Stimulated activated CD4-positive, alpha-beta T cell treated with anti-CD3 and anti-CD28 coated beads, Interleukin-4, amount 100 ng/mL, for 48 hours (primary cell): Measurements from ENCODE around the gene BTBD9.
"Not testable (repeated sequence)": the region's sequence is repeated elsewhere in the genome, so short reads cannot be mapped to it uniquely, and the experiment has no call there.

ENCODE experiments used
- DNase-seq, 2 donors: peaks; one replicate each; pipeline ENCODE4 v3.0.0-alpha.2; 2020; ENCODE audit warnings: low read depth in 2 of 2

Gene BTBD9

DNA sequence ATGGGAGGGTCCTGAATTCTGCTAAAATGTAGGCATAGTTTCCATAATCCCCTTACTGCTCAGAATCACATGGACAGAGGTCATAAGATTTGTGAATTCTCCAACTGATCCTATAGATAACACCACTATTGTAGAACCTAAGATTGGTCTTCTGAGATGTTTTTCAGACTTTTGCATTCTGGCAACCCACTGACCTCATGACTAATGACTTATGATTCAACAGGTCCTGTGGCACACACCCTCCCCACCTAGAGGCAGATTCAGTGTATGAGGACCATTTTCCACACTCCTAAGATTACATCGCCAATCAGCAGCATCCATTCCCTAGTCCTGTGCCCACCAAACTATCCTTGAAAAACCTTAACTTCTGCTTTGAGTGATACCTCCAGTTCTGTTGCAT, 207.2 kb downstream of the BTBD9 start:
- no peak for DNase-seq

DNA sequence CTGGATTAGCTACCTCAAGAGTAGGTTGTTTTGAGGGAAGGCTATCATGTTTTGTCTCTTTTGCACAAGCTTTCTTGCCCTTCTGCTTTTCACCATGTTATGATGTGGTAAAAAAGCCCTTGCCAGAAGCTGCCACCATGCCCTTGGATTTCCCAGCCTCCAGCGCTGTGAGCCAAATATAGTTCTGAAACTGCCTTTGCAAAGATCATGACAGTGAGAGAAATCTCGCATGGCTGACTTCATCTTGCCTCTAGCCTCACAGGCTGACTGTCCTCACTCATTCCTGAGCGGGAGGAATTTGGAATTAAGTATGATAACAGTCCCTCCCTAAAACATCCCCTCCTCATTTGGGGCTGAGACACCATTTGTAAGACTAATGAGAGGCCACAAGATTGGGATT, 207.7 kb downstream of the BTBD9 start:
- DNase-seq, result no peak

DNA sequence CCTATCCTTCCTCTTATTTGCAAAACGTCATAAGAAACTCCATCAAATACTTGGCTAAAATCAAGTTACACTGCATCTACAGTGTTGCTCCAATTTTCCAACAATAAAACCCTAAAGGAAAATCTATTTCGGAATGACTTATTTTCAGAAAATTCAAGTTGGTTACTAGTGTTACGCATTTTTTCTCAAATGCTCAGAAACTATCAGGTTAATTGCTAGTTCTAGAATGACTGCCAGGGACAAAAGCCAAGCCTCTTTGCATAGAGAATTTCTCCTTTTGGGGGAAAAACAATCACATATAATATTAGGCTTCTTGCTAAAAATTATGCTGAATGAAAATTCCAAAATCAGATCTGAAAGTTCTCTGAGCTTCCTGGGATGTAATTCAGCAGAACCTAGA, 210.2 kb downstream of the BTBD9 start:
- no peak for DNase-seq

DNA sequence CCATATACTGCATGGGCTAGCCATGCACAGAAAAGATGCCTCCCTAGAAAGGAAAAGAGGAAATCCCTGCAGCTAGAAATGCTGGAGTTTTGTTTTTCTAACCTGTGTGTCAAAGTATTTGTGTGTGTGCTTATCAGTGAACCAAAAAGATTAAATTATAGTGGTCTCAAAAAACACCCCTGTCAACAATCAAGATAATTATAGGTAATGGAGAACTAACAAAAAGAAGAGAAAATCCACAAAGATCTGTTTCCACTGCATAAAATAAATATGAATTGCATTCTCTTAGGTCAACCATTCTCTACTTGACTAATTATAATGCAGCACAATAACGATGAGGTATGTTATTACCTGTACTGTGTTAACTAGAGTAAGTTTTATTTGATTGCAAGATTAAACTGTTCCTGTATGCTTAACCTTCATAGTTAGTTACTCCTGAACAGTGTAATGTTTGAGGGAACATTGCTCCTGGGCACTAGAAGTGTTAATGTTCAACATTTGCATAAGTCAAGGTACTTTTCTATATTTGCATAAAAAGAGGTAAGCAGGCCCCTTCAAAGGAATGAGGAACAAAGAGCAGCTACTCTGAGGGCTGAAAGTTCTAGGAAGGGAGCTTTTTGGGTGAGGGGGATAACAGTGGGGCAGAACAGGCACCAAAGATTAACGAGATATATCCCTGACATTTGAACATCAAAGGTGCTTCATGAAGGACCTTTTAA, 212.1 kb downstream of the BTBD9 start:
- DNase-seq, result no peak

DNA sequence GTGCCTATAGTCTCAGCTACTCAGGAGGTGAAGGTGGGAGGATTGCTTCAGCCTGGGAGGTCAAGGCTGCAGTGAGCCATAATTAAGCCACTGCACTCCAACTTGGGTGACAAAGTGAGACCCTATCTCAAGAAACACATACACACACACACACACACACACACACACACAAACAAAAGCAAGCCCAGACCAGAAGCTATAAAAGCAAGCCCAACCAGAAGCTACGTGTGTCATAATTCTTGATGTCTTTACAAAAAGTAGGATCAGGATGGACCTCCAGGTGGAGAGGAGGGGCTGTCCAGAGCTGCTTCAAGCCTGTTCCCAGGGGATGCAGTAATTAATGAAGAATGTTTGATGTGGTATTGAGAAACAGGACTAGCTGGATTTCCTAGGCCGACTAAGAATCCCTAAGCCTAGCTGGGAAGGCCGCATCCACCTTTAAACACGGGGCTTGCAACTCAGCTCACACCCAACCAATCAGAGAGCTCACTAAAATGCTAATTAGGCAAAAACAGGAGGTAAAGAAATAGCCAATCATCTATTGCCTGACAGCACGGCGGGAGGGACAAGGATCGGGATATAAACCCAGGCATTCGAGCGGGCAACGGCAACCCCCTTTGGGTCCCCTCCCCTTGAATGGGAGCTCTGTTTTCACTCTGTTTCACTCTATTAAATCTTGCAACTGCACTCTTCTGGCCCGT, 213.8 kb downstream of the BTBD9 start:
- DNase-seq, result not testable (repeated sequence)

DNA sequence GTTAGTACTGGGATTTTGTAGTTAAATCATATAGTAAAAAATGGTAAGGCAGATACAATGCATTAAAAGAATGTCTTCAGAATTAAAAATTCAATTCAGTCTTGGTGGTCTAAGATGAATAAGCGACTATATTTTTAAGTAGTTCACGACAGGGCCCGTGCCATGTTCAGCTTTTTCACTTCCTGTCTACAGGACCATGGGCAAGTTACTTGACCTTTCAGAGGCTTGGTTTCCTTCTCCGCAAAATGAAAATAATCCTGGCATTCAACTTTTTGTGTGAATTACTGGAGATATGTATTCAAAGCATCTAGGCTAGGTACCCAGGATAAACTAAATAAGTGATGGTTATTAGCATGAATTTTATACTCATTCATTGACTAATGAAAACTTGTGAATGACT, 216.0 kb downstream of the BTBD9 start:
- DNase-seq, result no peak

DNA sequence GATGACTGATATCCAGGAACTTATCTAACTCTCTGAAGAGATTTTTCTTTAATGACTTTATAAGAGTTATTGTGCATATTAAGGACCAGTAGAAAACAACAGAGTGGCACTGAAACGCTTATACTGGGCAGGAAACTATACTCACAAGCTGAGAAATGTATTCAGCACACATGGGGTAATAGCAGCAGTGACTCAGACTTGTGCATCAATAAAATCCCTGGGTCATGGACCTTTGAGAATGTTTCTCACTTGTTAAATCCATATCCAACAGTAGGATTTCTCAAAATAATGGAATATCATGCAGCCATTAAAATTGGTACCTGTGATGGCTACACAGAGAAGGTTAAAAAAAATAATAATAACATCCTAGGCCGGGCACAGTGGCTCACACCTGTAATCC, 219.5 kb downstream of the BTBD9 start:
- no peak for DNase-seq

DNA sequence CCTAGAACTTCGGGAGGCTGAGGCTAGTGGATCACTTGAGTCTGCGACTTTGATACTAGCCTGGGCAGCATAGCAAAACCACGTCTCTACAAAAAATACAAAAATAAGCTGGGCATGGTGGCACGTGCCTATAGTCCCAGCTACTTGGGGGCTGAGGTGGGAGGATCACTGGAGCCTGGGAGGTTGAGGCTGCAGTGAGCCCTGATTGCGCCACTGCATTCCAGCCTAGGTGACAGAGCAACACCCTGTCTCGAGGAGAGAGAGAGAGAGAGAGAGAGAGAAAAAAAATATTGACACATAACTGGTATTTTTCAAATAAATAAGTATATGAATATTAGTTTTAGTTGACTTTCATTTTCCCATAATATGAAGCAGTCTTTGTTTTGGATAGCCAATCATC, 222.2 kb downstream of the BTBD9 start:
- no peak for DNase-seq

DNA sequence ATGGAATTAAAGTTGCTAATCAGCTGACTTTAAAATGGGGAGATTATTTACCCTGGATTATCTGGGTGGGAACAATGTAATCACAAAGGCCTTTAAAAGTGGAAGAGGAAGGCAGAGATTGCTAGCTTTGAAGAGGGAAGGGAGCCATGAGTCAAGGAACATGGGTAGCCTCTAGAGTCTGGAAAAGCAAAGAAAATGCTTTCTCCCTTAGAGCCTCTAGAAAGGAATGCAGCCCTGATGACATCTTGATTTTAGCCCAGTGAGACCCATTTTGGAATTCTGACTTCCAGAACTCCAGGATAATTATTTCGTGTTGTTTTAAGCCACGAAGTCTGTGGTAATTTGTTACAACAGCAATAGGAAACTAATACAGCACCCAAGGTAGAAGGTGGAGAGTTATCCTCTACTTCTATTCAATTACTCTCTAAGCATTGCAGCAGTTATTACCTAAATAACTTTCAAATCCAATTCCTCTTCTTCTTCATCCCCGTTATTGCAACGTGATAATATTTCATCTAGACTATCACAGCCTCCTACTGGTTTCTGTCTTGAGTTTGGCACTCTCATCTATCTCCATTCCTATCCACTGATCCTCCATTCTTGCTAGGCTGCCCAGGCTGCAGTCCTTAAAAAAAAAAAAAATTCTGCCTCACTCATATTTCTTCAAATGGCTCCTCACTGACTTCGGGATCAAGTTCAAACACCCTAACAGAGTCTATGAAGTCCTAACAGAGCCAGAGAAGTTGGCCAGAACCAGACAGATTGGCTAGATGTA, 224.3 kb downstream of the BTBD9 start:
- DNase-seq, result no peak

DNA sequence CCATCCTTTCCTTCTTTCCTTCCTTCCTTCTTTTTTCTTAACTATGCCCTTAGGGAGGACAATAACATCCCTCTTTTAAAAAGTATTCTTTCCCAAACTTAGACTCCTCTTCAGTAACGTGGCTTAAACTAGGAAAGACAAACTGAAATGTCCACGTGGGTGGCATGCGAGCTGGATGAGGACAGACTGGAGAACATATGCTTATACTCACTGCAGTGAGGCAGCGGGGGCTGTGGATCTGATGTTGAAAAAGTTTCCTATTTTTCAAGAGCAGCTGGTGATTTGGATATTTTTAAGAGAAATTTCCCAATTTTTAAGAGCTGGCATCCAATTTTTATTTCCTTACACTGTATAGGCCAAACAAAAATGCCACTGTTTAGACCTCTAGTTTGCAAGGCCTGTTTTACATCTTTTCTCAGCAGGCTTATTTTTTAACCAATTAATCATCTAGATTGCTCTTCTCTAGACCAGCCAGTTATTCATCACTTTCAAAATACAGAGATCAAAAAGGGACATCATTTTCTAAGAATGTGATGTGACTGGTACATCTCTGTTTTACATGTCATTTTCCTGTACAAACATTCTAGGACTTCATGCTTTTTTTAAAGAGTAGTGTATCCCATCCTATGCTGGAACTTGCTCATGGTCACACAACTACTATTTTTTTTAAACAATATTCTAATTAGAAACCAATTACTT, 226.5 kb downstream of the BTBD9 start:
- DNase-seq, result no peak

DNA sequence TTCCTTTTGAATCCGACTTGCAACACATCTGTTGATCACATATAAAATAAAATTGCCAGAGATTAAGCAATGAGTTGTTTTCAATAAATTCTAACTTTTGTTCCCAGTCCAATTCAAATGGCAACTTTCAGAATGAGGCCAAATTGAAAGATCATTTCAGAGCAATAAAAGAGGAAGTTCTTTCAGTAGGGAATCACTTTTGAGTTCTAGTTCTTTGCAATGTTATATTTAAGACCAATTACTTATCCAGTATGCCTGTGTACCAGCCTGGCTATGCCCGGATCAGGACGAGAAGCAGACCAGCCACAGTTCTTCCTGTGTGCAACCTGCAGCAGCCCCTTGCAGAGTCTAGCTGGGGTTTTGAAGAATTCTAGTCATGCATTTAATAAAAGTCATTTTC, 232.5 kb downstream of the BTBD9 start:
- no peak for DNase-seq

DNA sequence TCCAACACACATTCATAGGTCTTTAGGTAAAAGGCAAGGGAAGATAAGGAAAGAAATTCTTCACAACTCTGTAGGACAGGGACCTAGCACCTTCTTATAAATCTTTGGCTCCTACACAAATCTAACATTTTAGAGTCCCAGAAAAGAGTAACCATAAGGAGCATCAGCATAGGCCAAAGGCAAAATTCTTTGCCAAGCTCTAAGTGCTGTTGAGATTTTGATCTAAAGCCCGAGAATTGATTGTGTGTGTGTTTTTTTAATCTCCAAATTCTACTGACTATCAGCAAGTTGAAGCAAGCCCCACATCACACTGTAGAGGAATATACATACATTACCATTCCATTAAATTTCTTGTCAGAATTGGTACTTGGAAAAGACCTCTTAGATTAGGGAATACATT, 233.6 kb downstream of the BTBD9 start:
- no peak for DNase-seq

DNA sequence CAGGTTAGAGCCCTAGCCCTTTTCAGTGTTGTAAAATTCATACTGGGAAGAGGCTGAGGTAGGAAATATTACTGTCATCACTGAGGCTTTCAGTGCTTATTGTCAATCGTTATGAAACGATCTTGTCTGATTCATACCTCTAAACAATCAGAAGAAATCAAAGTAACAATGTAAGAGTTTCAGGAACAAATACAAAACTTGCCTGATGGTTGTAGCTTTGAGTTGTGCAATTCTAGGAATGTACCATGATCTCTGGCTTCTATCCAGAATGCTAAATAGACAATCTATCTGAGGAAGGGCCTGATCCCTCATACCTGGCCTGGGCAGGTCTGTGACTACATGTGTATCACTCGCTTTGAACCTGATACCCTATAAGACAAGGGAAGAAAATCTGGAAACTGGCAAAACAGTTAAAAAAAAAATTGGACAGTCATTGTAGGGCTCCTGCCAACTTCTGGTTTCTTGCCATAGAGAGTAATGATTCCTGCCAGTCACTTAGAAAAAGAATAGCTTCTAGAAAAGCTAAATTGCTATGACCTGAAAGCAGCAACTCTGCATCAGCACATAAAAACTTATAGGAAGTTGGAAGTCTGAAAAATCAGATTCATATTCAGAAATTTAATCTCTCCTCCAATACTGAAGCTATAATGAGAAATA, 234.7 kb downstream of the BTBD9 start:
- DNase-seq, result no peak

DNA sequence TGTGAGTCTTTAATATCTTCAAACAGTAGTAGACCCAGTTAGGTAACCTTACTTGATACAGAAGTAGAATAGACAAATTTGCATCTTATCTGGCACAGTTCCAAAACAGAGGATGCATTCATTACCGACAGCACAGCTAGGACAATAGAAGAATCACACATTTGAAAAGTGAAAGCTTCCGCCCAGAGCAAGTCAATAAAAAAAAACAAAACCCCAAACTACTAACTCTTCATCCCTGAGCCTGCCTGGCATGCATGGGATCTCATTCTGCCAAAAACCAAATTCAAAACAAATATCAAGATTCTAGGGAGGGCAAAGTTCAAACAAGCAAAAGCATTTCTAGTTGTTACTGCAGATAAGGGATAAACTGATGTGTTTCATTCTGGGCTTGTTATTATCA, 235.4 kb downstream of the BTBD9 start:
- no peak for DNase-seq

DNA sequence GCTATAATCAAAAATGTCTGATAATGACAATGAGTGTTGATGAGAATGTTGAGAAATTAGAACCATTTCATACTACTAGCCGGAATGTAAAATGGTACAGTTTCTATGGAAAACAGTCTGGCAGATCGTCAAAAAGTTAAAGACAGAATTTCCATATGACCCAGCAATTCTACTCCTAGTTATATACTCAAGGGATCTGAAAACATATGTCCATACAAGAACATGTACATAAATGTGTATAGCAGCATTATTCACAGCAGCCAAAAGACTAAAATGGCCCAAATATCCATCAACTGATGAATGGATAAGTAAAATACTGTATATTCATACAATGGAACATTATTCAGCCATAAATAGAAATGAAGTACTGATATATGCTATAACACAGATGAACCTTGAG, 236.2 kb downstream of the BTBD9 start:
- no peak for DNase-seq

DNA sequence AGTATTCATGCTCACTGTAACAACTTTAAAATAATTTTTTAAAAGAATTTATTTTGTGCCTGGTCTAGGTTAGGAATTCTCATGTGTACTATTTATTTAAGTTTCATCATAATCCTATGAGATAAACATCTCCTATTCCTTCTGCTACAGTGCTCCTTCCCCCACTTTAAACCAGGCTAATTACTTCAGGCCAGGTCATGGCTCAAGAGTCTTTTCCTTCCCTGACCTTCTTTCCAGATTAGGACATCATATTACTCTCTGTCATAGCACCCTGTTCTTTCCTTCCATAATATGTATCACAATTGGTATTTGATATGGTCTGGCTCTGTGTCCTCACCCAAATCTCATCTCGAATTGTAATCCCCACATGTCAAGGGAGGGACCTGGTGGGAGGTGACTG, 239.0 kb downstream of the BTBD9 start:
- no peak for DNase-seq

DNA sequence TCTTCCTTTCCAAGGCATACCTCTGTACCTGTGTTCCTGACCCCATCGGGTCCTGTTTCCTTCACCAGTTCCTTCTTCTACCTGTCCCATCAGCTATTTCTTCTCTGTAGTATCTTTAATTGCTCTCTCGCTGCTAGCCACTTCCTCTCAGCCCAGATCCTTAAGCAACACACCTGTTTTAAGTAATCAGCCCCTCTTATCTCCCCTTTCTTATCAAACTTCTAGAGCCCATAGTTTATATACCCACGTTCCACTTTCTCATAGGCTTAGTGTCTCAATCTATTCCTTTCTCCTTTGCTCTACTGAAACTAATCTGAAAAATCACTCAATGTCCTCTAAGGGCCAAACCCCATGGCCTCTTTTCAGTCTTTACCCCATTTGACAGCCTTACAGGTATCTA, 239.6 kb downstream of the BTBD9 start:
- DNase-seq, result no peak

DNA sequence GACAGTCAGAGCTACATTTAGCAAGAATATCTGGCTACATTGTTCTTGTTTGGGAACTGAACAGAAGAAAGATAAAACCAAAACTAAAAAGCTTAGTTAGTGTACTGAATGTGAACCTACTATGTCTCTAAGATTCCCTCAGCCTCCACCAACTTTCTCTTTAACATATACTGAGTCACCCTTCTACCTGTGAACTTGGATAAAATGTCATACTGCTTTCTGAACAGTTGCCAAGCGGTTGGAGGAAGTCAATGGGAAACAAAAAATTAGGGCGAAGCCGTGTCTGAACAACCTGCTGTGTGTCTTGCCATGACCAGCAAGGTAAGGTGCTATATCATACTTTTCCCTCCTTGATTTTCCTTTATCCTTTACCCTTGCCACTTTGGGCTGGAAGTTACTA, 243.5 kb downstream of the BTBD9 start:
- no peak for DNase-seq

DNA sequence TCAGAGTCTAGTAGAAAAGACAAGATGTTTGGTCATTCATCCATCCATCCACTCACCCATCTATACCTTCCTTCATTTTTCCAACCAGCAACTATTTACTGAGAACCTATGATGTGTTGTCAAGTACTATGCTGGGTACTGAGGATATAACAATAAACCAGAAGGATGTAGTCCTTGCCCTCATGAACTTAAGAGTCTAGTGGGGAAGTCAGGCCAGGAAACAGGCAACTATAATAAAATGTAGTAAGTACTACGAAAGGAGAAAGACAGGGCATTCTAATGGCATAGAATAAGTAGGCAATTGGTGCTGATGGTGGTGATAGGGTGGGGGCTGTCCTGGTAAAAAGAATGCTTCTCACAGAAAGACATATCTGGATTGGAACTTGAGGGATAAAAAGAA, 245.7 kb downstream of the BTBD9 start:
- no peak for DNase-seq

DNA sequence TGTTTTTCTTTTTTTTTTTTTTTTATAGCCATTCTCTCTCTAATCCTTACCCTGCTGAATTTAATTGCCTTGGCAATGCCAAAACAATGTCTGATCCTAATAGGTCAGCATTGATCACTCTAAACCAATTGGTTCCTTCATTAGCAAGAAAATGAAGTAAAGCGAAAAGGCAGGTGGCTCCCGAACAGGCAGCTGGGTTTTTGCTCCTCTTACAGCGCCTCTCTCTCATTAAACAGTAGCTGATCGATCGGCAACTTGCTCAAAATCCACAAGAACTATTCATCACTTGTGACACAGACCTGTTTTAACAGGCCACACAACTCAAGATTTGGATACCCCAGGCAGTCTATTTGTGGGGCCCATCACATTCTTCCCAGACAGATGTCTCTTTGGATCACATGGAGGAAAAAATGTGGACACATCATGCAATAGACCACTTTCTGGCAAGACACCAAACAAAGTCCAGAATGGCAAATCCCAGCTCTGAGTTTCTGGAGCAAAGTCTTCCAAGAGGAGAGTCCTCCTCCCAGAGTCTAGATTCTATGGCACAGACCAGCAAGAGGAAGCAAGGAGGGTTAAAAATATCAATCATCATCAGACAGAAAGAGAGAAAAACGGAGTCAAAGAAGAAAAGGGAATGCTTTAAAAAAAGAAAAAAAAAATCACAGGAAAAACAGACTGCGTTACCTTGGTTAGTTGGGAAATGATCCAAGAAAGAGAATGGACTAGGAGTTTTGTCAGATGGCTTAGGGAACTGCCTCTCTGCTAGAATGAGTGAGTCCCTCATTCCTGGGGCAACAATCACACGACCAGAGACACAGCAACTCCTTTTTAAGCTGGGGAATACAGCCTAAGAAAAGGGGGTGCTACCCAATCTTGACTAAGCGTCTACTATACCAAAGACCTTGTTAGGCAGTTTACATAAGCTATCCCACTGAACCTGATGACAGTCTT, 247.8 kb downstream of the BTBD9 start:
- DNase-seq, result no peak

DNA sequence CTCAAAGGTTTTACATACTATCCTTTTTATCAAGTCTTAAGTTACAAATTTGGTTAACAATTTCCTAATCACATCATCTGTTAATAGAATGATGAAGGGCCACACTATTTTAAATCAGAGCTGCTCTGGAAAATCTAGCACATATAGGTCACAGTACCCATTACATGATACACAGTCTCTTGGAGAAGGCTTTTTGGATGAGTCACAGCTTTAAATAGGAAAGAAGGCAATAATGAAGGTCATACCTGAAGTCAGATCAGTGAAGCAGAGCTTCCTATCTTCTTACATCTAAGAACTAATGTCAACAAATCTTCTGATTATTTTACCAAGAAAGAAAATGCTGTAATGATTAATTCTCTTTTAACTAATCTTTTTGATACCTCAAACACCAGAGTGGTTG, 248.5 kb downstream of the BTBD9 start:
- DNase-seq, result no peak
